ENCODE data around the gene PIH1D1. TPM values are rescaled to one million over a fixed set of nuclear protein-coding genes. Genes with fewer than 3 reads are reported as not detected.
A peak's percentile ranks its signal among the peaks of the same experiment; 100 is the strongest.

The PIH1D1 gene
- total RNA-seq, 1 experiment from 2014 or later: 122 TPM

DNA sequence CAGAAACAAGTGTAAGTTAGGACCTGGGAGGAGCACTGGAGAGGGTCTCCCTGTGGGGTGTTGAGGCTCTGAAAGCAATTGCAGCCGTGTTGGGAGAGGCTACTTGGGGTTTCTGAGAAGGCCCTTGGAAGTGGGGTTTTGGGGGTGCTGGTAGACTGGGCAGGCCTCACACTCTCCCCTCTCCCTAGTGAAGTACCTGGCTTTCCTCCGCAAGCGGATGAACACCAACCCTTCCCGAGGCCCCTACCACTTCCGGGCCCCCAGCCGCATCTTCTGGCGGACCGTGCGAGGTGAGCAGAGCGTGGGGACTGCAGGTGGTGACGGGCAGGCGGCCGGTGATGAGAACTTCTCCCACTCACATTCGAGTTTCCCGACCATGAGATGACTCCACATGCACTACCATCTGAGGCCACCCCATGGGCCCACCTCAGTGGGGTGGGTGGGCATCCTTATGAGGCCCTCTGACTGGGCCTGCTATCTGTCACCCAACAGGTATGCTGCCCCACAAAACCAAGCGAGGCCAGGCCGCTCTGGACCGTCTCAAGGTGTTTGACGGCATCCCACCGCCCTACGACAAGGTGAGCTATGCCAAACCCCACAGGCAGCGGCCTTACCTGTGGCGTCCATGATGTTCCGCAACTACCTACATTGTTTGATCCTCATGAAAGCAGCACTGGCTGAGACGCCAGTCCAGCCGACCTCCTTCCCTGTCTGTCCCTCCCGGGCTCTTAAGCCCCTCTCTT, 38.8 kb upstream of the PIH1D1 start:
- Histone ChIP-seq H3K36me3 (ENCODE audit: insufficient read depth, low read length, poor library complexity, severe bottlenecking) (peaks cover 54% of the 10 kb centered on the region), H3K27ac (ENCODE audit: low read depth, low read length, poor library complexity, severe bottlenecking) (peak overlapping the region; percentile 97), H3K27me3 (replicated peaks; ENCODE audit: insufficient read depth, low read depth, low read length, poor library complexity) (no peaks in the 10 kb centered on the region), H3K9me3 (ENCODE audit: low read depth, low read length, poor library complexity, severe bottlenecking) (no peaks in the 10 kb centered on the region), H3K4me1 (ENCODE audit: insufficient read depth, low read length, poor library complexity, severe bottlenecking) (peaks cover 16% of the 10 kb centered on the region), H3K4me3 (ENCODE audit: low read depth, low read length, poor library complexity, severe bottlenecking) (peak overlapping the region; percentile 83)
- ChIA-PET POLR2A (ENCODE audit: low non-redundant PET) (no interaction called here), CTCF (interaction anchor here (0.6 kb wide), 1 partner anchor 20 kb away, joined by 4 read pairs; no protein-coding TSS in a partner anchor)
- BruUV-seq (replicated peaks): no TSS peak
- TF ChIP-seq EZH2 (IDR thresholded peaks at IDR 0.05; ENCODE audit: borderline replicate concordance, low read depth, low read length, poor library complexity, severe bottlenecking) (no peak), CTCF (conservative IDR thresholded peaks at IDR 0.05; ENCODE audit: low read depth, low read length) (no peak)
- intact Hi-C loops (cut with micrococcal nuclease; ENCODE audit: unreplicated experiment): loop anchor here (10.0 kb wide), 1 partner anchor 384 kb away; the partner anchor contains the start of genes AKT1S1 and TBC1D17
- no peak for DNase-seq (ENCODE audit: low spot score)

- no TSS peak for BruUV-seq (replicated peaks)
- TF ChIP-seq CTCF (conservative IDR thresholded peaks at IDR 0.05; ENCODE audit: low read depth, low read length) (peak; percentile 39), EZH2 (IDR thresholded peaks at IDR 0.05; ENCODE audit: borderline replicate concordance, low read depth, low read length, poor library complexity, severe bottlenecking) (no peak)
- H3K27ac ChIP-seq (ENCODE audit: low read depth, low read length, poor library complexity, severe bottlenecking): peak overlapping the region; percentile 97
- peaks cover 54% of the 10 kb centered on the region for H3K36me3 ChIP-seq (ENCODE audit: insufficient read depth, low read length, poor library complexity, severe bottlenecking)
- peaks cover 16% of the 10 kb centered on the region for H3K4me1 ChIP-seq (ENCODE audit: insufficient read depth, low read length, poor library complexity, severe bottlenecking)
- ChIA-PET CTCF (no interaction called here), POLR2A (ENCODE audit: low non-redundant PET) (no interaction called here)
- intact Hi-C loops (cut with micrococcal nuclease; ENCODE audit: unreplicated experiment): loop anchor here (10.0 kb wide), 1 partner anchor 385 kb away; the partner anchor contains the start of genes AKT1S1 and TBC1D17
- no peaks in the 10 kb centered on the region for H3K27me3 ChIP-seq (replicated peaks; ENCODE audit: insufficient read depth, low read depth, low read length, poor library complexity)
- H3K9me3 ChIP-seq (ENCODE audit: low read depth, low read length, poor library complexity, severe bottlenecking): no peaks in the 10 kb centered on the region
- H3K4me3 ChIP-seq (ENCODE audit: low read depth, low read length, poor library complexity, severe bottlenecking): peak overlapping the region; percentile 83
- DNase-seq (ENCODE audit: low spot score): no peak
Observed at GRCh38 chr19:49489601-49490167, 38.1 kb upstream of the PIH1D1 start.

DNA sequence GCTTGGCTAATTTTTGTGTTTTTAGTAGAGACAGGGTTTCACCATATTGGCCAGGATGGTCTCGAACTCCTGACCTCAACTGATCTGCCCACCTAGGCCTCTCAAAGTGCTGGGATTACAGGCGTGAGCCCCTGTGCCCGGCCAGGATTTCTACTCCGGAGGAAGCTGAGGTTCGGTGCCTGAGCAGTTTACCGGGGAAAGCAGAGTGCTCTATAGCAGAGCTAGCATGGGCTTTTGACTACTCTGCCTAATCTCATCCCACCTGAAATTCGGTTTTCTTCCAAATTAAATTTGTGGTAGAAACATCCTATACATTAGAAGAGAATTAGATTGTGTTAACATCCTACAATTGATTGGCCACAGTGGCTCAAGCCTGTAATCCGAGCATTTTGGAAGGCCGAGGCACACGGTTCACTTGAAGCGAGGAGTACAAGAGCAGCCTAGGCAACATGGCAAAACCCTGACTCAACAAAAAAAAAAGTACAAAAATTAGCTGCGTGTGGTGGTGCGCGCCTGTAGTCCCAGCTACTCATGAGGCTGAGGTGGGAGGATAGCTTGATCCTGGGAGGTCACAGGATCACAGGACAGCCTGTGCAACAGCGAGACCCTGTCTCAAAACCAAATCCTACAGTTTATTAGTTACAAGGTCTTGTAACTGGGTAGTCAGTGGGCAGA, 37.4 kb upstream of the PIH1D1 start:
- H3K27me3 ChIP-seq (replicated peaks; ENCODE audit: insufficient read depth, low read depth, low read length, poor library complexity): no peaks in the 10 kb centered on the region
- BruUV-seq (replicated peaks): no TSS peak
- DNase-seq (ENCODE audit: low spot score): no peak
- ChIA-PET POLR2A (ENCODE audit: low non-redundant PET) (no interaction called here), CTCF (no interaction called here)
- peak overlapping the region; percentile 97 for H3K27ac ChIP-seq (ENCODE audit: low read depth, low read length, poor library complexity, severe bottlenecking)
- H3K36me3 ChIP-seq (ENCODE audit: insufficient read depth, low read length, poor library complexity, severe bottlenecking): peaks cover 54% of the 10 kb centered on the region
- intact Hi-C loops (cut with micrococcal nuclease; ENCODE audit: unreplicated experiment): no loop called here
- H3K4me3 ChIP-seq (ENCODE audit: low read depth, low read length, poor library complexity, severe bottlenecking): peak overlapping the region; percentile 83
- TF ChIP-seq EZH2 (IDR thresholded peaks at IDR 0.05; ENCODE audit: borderline replicate concordance, low read depth, low read length, poor library complexity, severe bottlenecking) (no peak), CTCF (conservative IDR thresholded peaks at IDR 0.05; ENCODE audit: low read depth, low read length) (no peak)
- H3K9me3 ChIP-seq (ENCODE audit: low read depth, low read length, poor library complexity, severe bottlenecking): no peaks in the 10 kb centered on the region
- H3K4me1 ChIP-seq (ENCODE audit: insufficient read depth, low read length, poor library complexity, severe bottlenecking): peaks cover 16% of the 10 kb centered on the region
